CD4-positive, alpha-beta T cell treated with Interleukin-21 for 1 hour (primary cell): ENCODE data around the gene AGAP1.
"Not testable (repeated sequence)": the region's sequence is repeated elsewhere in the genome, so short reads cannot be mapped to it uniquely, and the experiment has no call there.

Experiments
- DNase-seq: peaks from one replicate; pipeline ENCODE4 v3.0.0-alpha.2; 2020

The AGAP1 gene

GRCh38 chr2:236089271-236090026, 595.6 kb downstream of the AGAP1 start:
- DNase-seq: no peak

GRCh38 chr2:236090027-236090382, 596.2 kb downstream of the AGAP1 start:
- DNase-seq: no peak

- DNase-seq: not testable (repeated sequence)
These were observed 597.0 kb downstream of the AGAP1 start for GRCh38 chr2:236090826-236091225.

- no peak for DNase-seq
These were observed 598.9 kb downstream of the AGAP1 start for GRCh38 chr2:236092714-236093113.

- DNase-seq: no peak
These were observed 599.3 kb downstream of the AGAP1 start for GRCh38 chr2:236093134-236093533.

- no peak for DNase-seq
These were observed 601.7 kb downstream of the AGAP1 start for GRCh38 chr2:236095504-236095903.

- DNase-seq: no peak
These were observed 607.6 kb downstream of the AGAP1 start for GRCh38 chr2:236101311-236101950.

GRCh38 chr2:236102971-236103370, 609.1 kb downstream of the AGAP1 start:
- DNase-seq: no peak

GRCh38 chr2:236103981-236104380, 610.1 kb downstream of the AGAP1 start:
- DNase-seq: no peak

GRCh38 chr2:236105955-236106607, 612.2 kb downstream of the AGAP1 start:
- DNase-seq: no peak

GRCh38 chr2:236106761-236107160, 612.9 kb downstream of the AGAP1 start:
- no peak for DNase-seq

- DNase-seq: no peak
These were observed 613.7 kb downstream of the AGAP1 start for GRCh38 chr2:236107536-236107935.

- no peak for DNase-seq
These were observed 614.2 kb downstream of the AGAP1 start for GRCh38 chr2:236107942-236108625.

- no peak for DNase-seq
These were observed 615.2 kb downstream of the AGAP1 start for GRCh38 chr2:236109061-236109460.

- DNase-seq: no peak
These were observed 615.6 kb downstream of the AGAP1 start for GRCh38 chr2:236109473-236109872.

GRCh38 chr2:236112466-236112865, 618.6 kb downstream of the AGAP1 start:
- no peak for DNase-seq

- no peak for DNase-seq
These were observed 619.6 kb downstream of the AGAP1 start for GRCh38 chr2:236113425-236113824.

GRCh38 chr2:236113948-236114347, 620.1 kb downstream of the AGAP1 start:
- DNase-seq: no peak

- no peak for DNase-seq
These were observed 621.1 kb downstream of the AGAP1 start for GRCh38 chr2:236114959-236115358.

- no peak for DNase-seq
These were observed 623.6 kb downstream of the AGAP1 start for GRCh38 chr2:236117401-236117800.

- no peak for DNase-seq
These were observed 624.0 kb downstream of the AGAP1 start for GRCh38 chr2:236117861-236118269.

- DNase-seq: no peak
These were observed 625.2 kb downstream of the AGAP1 start for GRCh38 chr2:236119003-236119402.

GRCh38 chr2:236119476-236119875, 625.6 kb downstream of the AGAP1 start:
- no peak for DNase-seq
